Activated B cell treated with CpG ODN at 0.5 μM for 24 hours (primary cell): Measurements from ENCODE around the gene IRF1. TPM values are rescaled to one million over a fixed set of nuclear protein-coding genes. Genes with fewer than 3 reads are reported as not detected.

Experiments
- ATAC-seq: fragments of 200-7000 bp; cut with Tn5 transposase; one replicate; pipeline ENCODE4 v1.10.0; 2021; ENCODE audit warnings: low read depth, mild to moderate bottlenecking, moderate library complexity
- CTCF ChIA-PET: fragments of 350-600 bp; sonication (Branson Sonifier 250); formaldehyde crosslinking; loops from one replicate; lab custom pipeline; 2021; ENCODE audit warnings: antibody characterized with exemption; lab: Charles Lee
- POLR2A ChIA-PET: fragments of 350-600 bp; sonication (Branson Sonifier 250); formaldehyde crosslinking; loops from one replicate; lab custom pipeline; 2021; ENCODE audit warnings: antibody characterized with exemption; lab: Charles Lee
- DNase-seq: peaks from one replicate; pipeline ENCODE4 v3.0.0; 2022
- H3K27ac Mint-ChIP-seq: one replicate; pipeline ENCODE4 v1.8.0; 2020; ENCODE audit warnings: mixed read lengths
- H3K27me3 Mint-ChIP-seq: one replicate; pipeline ENCODE4 v1.8.0; 2021; ENCODE audit warnings: mixed read lengths
- H3K36me3 Mint-ChIP-seq: one replicate; pipeline ENCODE4 v1.8.0; 2021; ENCODE audit warnings: low read depth, mixed read lengths
- H3K4me1 Mint-ChIP-seq: one replicate; pipeline ENCODE4 v1.8.0; 2021; ENCODE audit warnings: mixed read lengths
- H3K4me3 Mint-ChIP-seq: one replicate; pipeline ENCODE4 v1.8.0; 2020; ENCODE audit warnings: mild to moderate bottlenecking, mixed read lengths
- H3K9me3 Mint-ChIP-seq: one replicate; pipeline ENCODE4 v1.8.0; 2020; ENCODE audit warnings: mixed read lengths
- CTCF ChIP-seq: fragments of 200-600 bp; IDR thresholded peaks from one replicate; pipeline ENCODE4 v1.8.0; 2022; ENCODE audit warnings: antibody characterized with exemption, mild to moderate bottlenecking
- intact Hi-C: fragments of 100-400 bp; cut with micrococcal nuclease; formaldehyde crosslinking; loops from one replicate; pipeline ENCODE4 v1.15.1; 2024
- total RNA-seq: library from RNA; stranded (reverse); gene quantifications from 2 replicates; pipeline ENCODE4 v1.2.3, GENCODE V29; 2022

The IRF1 gene
- total RNA-seq, 1 donor from 2014 or later = 134 TPM

- intact Hi-C loops = no loop called here
- no peak overlapping the region for H3K4me3 Mint-ChIP-seq
- DNase-seq = peak; percentile 11
- H3K4me1 Mint-ChIP-seq = peaks cover 78% of the 10 kb centered on the region
- POLR2A ChIA-PET = interaction anchor here (0.7 to 13.4 kb wide), 6 partner anchors 7 to 68 kb away, joined by 7 to 286 read pairs (median 120); no protein-coding TSS in a partner anchor
- ATAC-seq = no peak
- H3K36me3 Mint-ChIP-seq = peaks cover 69% of the 10 kb centered on the region
- H3K27me3 Mint-ChIP-seq = no peaks in the 10 kb centered on the region
- no peaks in the 10 kb centered on the region for H3K9me3 Mint-ChIP-seq
- TF ChIP-seq CTCF = no peak
- no peak overlapping the region for H3K27ac Mint-ChIP-seq
- CTCF ChIA-PET = no interaction called here
These were observed 7.5 kb downstream of the IRF1 start for GRCh38 chr5:132483101-132483500.

- POLR2A ChIA-PET = interaction anchor here (0.7 to 13.4 kb wide), 12 partner anchors 7 to 1696 kb away, joined by 3 to 286 read pairs (median 20); partner anchors contain the start of genes IRF1 and RAD50
- Mint-ChIP-seq H3K27me3 (no peaks in the 10 kb centered on the region), H3K4me1 (peaks cover 78% of the 10 kb centered on the region), H3K27ac (peak overlapping the region; percentile 59), H3K36me3 (peaks cover 55% of the 10 kb centered on the region), H3K4me3 (no peak overlapping the region), H3K9me3 (no peaks in the 10 kb centered on the region)
- DNase-seq = no peak
- CTCF ChIA-PET = interaction anchor here (0.9 to 4.2 kb wide), 3 partner anchors 8 to 61 kb away, joined by 3 to 25 read pairs (median 5); partner anchors contain the start of gene IRF1
- no peak for ATAC-seq
- TF ChIP-seq CTCF = no peak
- intact Hi-C loops = no loop called here
These were observed 8.9 kb downstream of the IRF1 start for GRCh38 chr5:132481596-132482211.

GRCh38 chr5:132480893-132481595 is 9.5 kb downstream of the IRF1 start:
- DNase-seq = no peak
- Mint-ChIP-seq H3K9me3 (no peaks in the 10 kb centered on the region), H3K27me3 (no peaks in the 10 kb centered on the region), H3K27ac (peak overlapping the region; percentile 59), H3K4me3 (no peak overlapping the region), H3K36me3 (peaks cover 50% of the 10 kb centered on the region), H3K4me1 (peaks cover 75% of the 10 kb centered on the region)
- ATAC-seq = no peak
- no peak for TF ChIP-seq CTCF
- CTCF ChIA-PET = interaction anchor here (1.1 to 4.2 kb wide), 6 partner anchors 9 to 66 kb away, joined by 3 to 25 read pairs (median 10); partner anchors contain the start of gene IRF1
- intact Hi-C loops = no loop called here
- POLR2A ChIA-PET = interaction anchor here (0.6 to 13.4 kb wide), 13 partner anchors 7 to 86 kb away, joined by 3 to 286 read pairs (median 13); partner anchors contain the start of gene IRF1

- intact Hi-C loops = no loop called here
- peaks cover 75% of the 10 kb centered on the region for H3K4me1 Mint-ChIP-seq
- TF ChIP-seq CTCF = no peak
- no peak overlapping the region for H3K4me3 Mint-ChIP-seq
- POLR2A ChIA-PET = interaction anchor here (0.6 to 13.4 kb wide), 13 partner anchors 8 to 85 kb away, joined by 3 to 286 read pairs (median 13); partner anchors contain the start of gene IRF1
- CTCF ChIA-PET = interaction anchor here (1.1 to 4.2 kb wide), 8 partner anchors 9 to 70 kb away, joined by 3 to 25 read pairs (median 6); partner anchors contain the start of gene IRF1
- H3K27me3 Mint-ChIP-seq = no peaks in the 10 kb centered on the region
- H3K9me3 Mint-ChIP-seq = no peaks in the 10 kb centered on the region
- DNase-seq = no peak
- peaks cover 45% of the 10 kb centered on the region for H3K36me3 Mint-ChIP-seq
- H3K27ac Mint-ChIP-seq = peak overlapping the region; percentile 83
- no peak for ATAC-seq
These were observed 10.1 kb downstream of the IRF1 start for GRCh38 chr5:132480546-132480892.
